ENCODE data around the gene AGA.

AGA gene

DNA sequence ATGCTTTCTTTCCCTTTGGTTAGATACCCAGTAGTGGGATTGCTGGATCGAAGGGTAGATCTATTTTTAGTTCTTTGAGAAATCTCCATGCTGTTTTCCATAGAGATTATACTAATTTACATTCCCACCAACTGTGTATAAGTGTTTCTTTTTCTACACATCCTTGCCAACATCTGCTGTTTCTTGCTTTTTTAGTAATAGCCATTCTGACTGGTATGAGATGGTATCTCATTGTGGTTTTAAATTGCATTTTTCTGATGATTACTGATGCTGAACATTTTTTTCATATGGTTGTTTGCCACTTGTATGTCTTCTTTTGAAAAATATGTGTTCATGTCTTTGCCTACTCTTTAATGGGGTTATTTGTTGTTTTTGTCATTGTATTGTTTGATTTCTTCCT is 6.6 kb upstream of the AGA start:
- TF ChIP-seq TAF1 (IDR thresholded peaks at IDR 0.05; ENCODE audit: borderline replicate concordance, insufficient read depth, low read length) (no peak), FOXP2 (optimal IDR thresholded peaks at IDR 0.05; ENCODE audit: borderline replicate concordance, extremely low read depth, extremely low read length, insufficient read depth) (no peak), REST (IDR thresholded peaks at IDR 0.05; ENCODE audit: insufficient read depth in 1 of 2, low read depth in 2 of 2, low read length in 2 of 2) (no peak), POLR2AphosphoS5 (IDR thresholded peaks at IDR 0.05; ENCODE audit: low read depth, low read length) (no peak)

DNA sequence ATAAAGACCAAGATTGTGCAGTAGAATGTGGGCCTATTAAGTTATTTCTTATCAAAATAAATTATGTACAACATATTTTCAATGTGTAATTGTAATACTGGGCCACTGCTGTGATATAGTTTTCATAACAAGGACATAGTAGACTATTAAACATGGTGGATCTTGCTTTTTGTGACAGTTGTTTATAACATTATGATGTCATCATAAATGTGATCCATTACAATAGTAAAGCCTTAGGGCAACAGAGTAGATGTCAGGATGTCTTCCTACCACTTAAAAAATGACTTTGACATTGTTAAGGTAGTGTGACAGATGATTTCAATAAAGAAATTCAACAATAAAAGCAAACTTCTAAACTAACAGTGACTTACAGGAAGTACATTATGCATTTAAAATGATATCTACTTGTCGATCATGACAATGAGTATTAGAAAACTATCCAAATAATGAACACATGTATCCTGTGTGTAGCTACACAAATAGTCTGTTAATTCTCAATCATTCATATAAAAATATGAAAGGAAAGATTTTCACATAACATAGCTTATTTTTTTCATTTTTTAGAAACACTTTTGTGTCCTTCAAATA is 5.3 kb upstream of the AGA start:
- no peak for TF ChIP-seq REST (IDR thresholded peaks at IDR 0.05; ENCODE audit: insufficient read depth in 1 of 2, low read depth in 2 of 2, low read length in 2 of 2)
- TF ChIP-seq POLR2AphosphoS5 (IDR thresholded peaks at IDR 0.05; ENCODE audit: low read depth, low read length) = no peak
- TF ChIP-seq FOXP2 (optimal IDR thresholded peaks at IDR 0.05; ENCODE audit: borderline replicate concordance, extremely low read depth, extremely low read length, insufficient read depth) = no peak
- TF ChIP-seq SIN3A (IDR thresholded peaks at IDR 0.05; ENCODE audit: borderline replicate concordance, insufficient read depth, low read length) = no peak
- no peak for TF ChIP-seq TAF1 (IDR thresholded peaks at IDR 0.05; ENCODE audit: borderline replicate concordance, insufficient read depth, low read length)

DNA sequence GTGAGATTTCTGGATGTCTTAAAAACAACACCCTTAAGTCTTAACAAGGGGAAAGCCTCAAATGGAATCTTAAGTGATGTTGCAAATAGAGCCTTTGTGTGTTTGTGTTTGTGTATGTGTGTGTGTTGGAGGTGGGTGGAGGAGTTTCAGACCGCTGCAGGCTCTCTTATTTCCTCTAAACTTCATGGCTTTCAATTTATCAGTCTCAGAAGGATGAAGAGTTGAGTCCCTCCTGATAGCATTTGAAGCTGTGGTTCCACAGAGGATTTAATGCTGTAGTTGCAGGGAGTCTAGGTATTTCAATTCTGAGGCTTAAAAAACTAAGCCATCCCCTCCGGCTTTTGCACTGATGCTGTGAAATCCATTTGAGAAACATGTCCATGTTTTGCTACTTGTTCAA is 4.3 kb upstream of the AGA start:
- TF ChIP-seq REST (IDR thresholded peaks at IDR 0.05; ENCODE audit: insufficient read depth in 1 of 2, low read depth in 2 of 2, low read length in 2 of 2) (no peak), SIN3A (IDR thresholded peaks at IDR 0.05; ENCODE audit: borderline replicate concordance, insufficient read depth, low read length) (no peak), TAF1 (IDR thresholded peaks at IDR 0.05; ENCODE audit: borderline replicate concordance, insufficient read depth, low read length) (no peak), POLR2AphosphoS5 (IDR thresholded peaks at IDR 0.05; ENCODE audit: low read depth, low read length) (no peak), FOXP2 (optimal IDR thresholded peaks at IDR 0.05; ENCODE audit: borderline replicate concordance, extremely low read depth, extremely low read length, insufficient read depth) (no peak)

DNA sequence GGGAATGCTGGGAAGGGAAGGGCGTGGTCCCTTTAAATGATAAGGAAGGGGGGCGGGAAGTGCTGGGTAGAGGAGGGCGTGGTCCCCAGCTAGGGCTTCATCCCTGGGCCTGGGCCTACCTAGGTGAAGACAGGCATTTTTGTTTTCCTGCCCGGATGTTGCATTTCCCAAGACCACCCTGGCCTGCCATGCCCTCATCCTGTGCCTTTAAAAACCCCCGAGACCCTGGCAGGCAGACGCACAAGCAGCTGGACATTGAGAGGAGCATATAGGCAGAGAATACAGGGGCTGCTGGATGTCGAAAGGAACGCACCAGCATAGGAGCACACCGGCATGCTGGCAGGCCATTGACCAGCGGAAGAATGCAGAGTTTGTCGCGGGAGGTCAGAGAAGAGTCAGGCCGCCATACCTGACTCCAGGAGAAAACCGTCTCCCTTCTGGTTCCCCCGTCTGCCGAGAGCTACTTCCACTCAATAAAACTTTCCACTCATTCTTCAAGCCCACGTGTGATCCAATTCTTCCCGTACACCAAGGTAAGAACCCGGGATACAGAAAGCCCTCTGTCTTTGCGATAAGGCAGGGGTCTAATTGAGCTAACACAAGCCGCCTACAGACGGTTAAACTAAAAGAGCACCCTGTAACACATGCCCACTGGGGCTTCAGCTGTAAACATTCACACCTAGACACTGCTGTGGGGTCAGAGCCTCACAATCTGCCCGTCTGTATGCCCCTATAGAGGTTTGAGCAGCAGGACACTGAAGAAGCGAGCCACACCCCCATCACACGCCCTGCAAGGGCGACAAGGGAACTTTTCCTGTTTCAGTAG is 2.9 kb upstream of the AGA start:
- TF ChIP-seq FOXP2 (optimal IDR thresholded peaks at IDR 0.05; ENCODE audit: borderline replicate concordance, extremely low read depth, extremely low read length, insufficient read depth) (no peak), REST (IDR thresholded peaks at IDR 0.05; ENCODE audit: insufficient read depth in 1 of 2, low read depth in 2 of 2, low read length in 2 of 2) (no peak), TAF1 (IDR thresholded peaks at IDR 0.05; ENCODE audit: borderline replicate concordance, insufficient read depth, low read length) (no peak)

Data from PFSK-1 (cell line).